Stimulated activated CD4-positive, alpha-beta T cell treated with anti-CD3 and anti-CD28 coated beads, Interleukin-2, amount 100 ng/mL, for 4 hours (primary cell): Measurements from ENCODE around the gene UNC13A.
"Not testable (repeated sequence)": the region's sequence is repeated elsewhere in the genome, so short reads cannot be mapped to it uniquely, and the experiment has no call there.

Experiments
- DNase-seq: peaks from one replicate; pipeline ENCODE4 v3.0.0-alpha.2; 2020; ENCODE audit warnings: low read depth

UNC13A gene

GRCh38 chr19:17570291-17570690, 117.9 kb downstream of the UNC13A start:
- DNase-seq = not testable (repeated sequence)

GRCh38 chr19:17567940-17568339, 120.2 kb downstream of the UNC13A start:
- no peak for DNase-seq

GRCh38 chr19:17565611-17566010, 122.5 kb downstream of the UNC13A start:
- no peak for DNase-seq

GRCh38 chr19:17564781-17565180, 123.4 kb downstream of the UNC13A start:
- no peak for DNase-seq

GRCh38 chr19:17562561-17562960, 125.6 kb downstream of the UNC13A start:
- no peak for DNase-seq

GRCh38 chr19:17562097-17562496, 126.1 kb downstream of the UNC13A start:
- DNase-seq = no peak

- DNase-seq = no peak
These were observed 128.0 kb downstream of the UNC13A start for GRCh38 chr19:17560205-17560595.

- DNase-seq = no peak
These were observed 130.7 kb downstream of the UNC13A start for GRCh38 chr19:17557466-17557865.

- no peak for DNase-seq
These were observed 131.2 kb downstream of the UNC13A start for GRCh38 chr19:17556995-17557394.

- DNase-seq = peak; percentile 19
These were observed 132.0 kb downstream of the UNC13A start for GRCh38 chr19:17555929-17556813.

GRCh38 chr19:17555480-17555928, 132.7 kb downstream of the UNC13A start, which contains the start of gene COLGALT1:
Gene COLGALT1, plus strand, starts transcription at chr19:17555649. Its CDS starts 65 bp downstream, at chr19:17555714.
- peak; percentile 99 for DNase-seq

GRCh38 chr19:17554968-17555479, 133.1 kb downstream of the UNC13A start:
- DNase-seq = no peak

GRCh38 chr19:17553256-17553655, 134.9 kb downstream of the UNC13A start:
- DNase-seq = no peak

GRCh38 chr19:17552735-17553134, 135.4 kb downstream of the UNC13A start:
- DNase-seq = not testable (repeated sequence)
